Brain microvascular endothelial cell (primary cell): Measurements from ENCODE around the gene RCC2.
"Not testable (repeated sequence)": the region's sequence is repeated elsewhere in the genome, so short reads cannot be mapped to it uniquely, and the experiment has no call there.

ENCODE experiments used
- DNase-seq: peaks from one replicate; pipeline ENCODE4 v3.0.0-alpha.2; 2020
- H3K27ac ChIP-seq: fragments of 250-450 bp; sonication (Bioruptor Pico); 2 replicates; pipeline ENCODE4 v1.5.1; 2020; ENCODE audit warnings: mild to moderate bottlenecking, moderate library complexity
- H3K27me3 ChIP-seq: fragments of 250-450 bp; sonication (Bioruptor Pico); replicated peaks from 2 replicates; pipeline ENCODE4 v1.5.1; 2020; ENCODE audit warnings: mild to moderate bottlenecking
- H3K36me3 ChIP-seq: fragments of 250-450 bp; sonication (Bioruptor Pico); replicated peaks from 2 replicates; pipeline ENCODE4 v1.5.1; 2020; ENCODE audit warnings: mild to moderate bottlenecking
- H3K4me3 ChIP-seq: 2 replicates; pipeline ENCODE4 v1.5.1; 2011; ENCODE audit warnings: low read depth, mild to moderate bottlenecking, control low read depth, low read length, moderate library complexity
- CTCF ChIP-seq: IDR thresholded peaks from 2 replicates; pipeline ENCODE4 v1.5.1; 2011; ENCODE audit warnings: low read depth, mild to moderate bottlenecking, moderate library complexity, low read length, control low read depth, inconsistent platforms; ENCODE audit errors: missing control alignments
- in situ Hi-C: cut with HindIII; loops from 2 replicates; pipeline ENCODE4 v1.10.0; 2017; ENCODE audit warnings: low sequenced_read_pairs, low pct_ligation_motif_present

The RCC2 gene

GRCh38 chr1:17419626-17420328 lies 19.7 kb downstream of the RCC2 start:
- in situ Hi-C loops: no loop called here
- TF ChIP-seq CTCF: peak; percentile 81
- Histone ChIP-seq H3K27me3 (no peaks in the 10 kb centered on the region), H3K4me3 (no peak overlapping the region), H3K27ac (no peak overlapping the region), H3K36me3 (peaks cover 87% of the 10 kb centered on the region)
- peak; percentile 19 for DNase-seq

GRCh38 chr1:17416389-17416788 lies 23.1 kb downstream of the RCC2 start:
- Histone ChIP-seq H3K27ac (no peak overlapping the region), H3K4me3 (no peak overlapping the region), H3K27me3 (no peaks in the 10 kb centered on the region), H3K36me3 (peaks cover 89% of the 10 kb centered on the region)
- in situ Hi-C loops: no loop called here
- DNase-seq: no peak
- no peak for TF ChIP-seq CTCF

- no peak overlapping the region for H3K27ac ChIP-seq
- H3K27me3 ChIP-seq: no peaks in the 10 kb centered on the region
- no peak for DNase-seq
- in situ Hi-C loops: no loop called here
- no peak overlapping the region for H3K4me3 ChIP-seq
- peaks cover 89% of the 10 kb centered on the region for H3K36me3 ChIP-seq
- TF ChIP-seq CTCF: no peak
Observed at GRCh38 chr1:17414022-17414421, 25.5 kb downstream of the RCC2 start.

- Histone ChIP-seq H3K36me3 (peaks cover 82% of the 10 kb centered on the region), H3K4me3 (no peak overlapping the region), H3K27me3 (no peaks in the 10 kb centered on the region), H3K27ac (no peak overlapping the region)
- in situ Hi-C loops: no loop called here
- TF ChIP-seq CTCF: no peak
- DNase-seq: no peak
Observed at GRCh38 chr1:17412093-17412870, 27.2 kb downstream of the RCC2 start.

GRCh38 chr1:17409391-17409811 lies 30.1 kb downstream of the RCC2 start:
- peaks cover 67% of the 10 kb centered on the region for H3K36me3 ChIP-seq

GRCh38 chr1:17407786-17408514 lies 31.5 kb downstream of the RCC2 start:
- H3K27ac ChIP-seq, DNase-seq, H3K4me3 ChIP-seq, H3K27me3 ChIP-seq, in situ Hi-C loops: not testable (repeated sequence)
- peaks cover 56% of the 10 kb centered on the region for H3K36me3 ChIP-seq

More at GRCh38 chr1:17409391-17409811, 30.1 kb downstream of the RCC2 start:
- Histone ChIP-seq H3K27ac (no peak overlapping the region), H3K27me3 (no peaks in the 10 kb centered on the region), H3K4me3 (no peak overlapping the region)
- DNase-seq: no peak
- in situ Hi-C loops: no loop called here
- no peak for TF ChIP-seq CTCF

- peaks cover 46% of the 10 kb centered on the region for H3K36me3 ChIP-seq
- in situ Hi-C loops, H3K4me3 ChIP-seq, H3K27me3 ChIP-seq, DNase-seq, H3K27ac ChIP-seq: not testable (repeated sequence)
Observed at GRCh38 chr1:17406760-17407475, 32.6 kb downstream of the RCC2 start.
